ENCODE measurements around the gene NT5DC4.

The NT5DC4 gene

GRCh38 chr2:112688086-112688880, 32.5 kb upstream of the NT5DC4 start:
- no peaks in the 10 kb centered on the region for H3K9me3 Mint-ChIP-seq
- no peak for DNase-seq (ENCODE audit: low spot score in 2 of 2)
- H3K4me3 Mint-ChIP-seq: no peak overlapping the region
- ATAC-seq (replicated peaks; ENCODE audit: extremely low read depth, poor library complexity, severe bottlenecking): no peak
- peaks cover 42% of the 10 kb centered on the region for H3K4me1 Mint-ChIP-seq
- H3K36me3 Mint-ChIP-seq (ENCODE audit: insufficient read depth): peaks cover 2% of the 10 kb centered on the region
- no peak overlapping the region for H3K27ac Mint-ChIP-seq (ENCODE audit: low read depth)
- no peaks in the 10 kb centered on the region for H3K27me3 Mint-ChIP-seq

GRCh38 chr2:112690853-112691401, 29.9 kb upstream of the NT5DC4 start:
- peaks cover 2% of the 10 kb centered on the region for H3K36me3 Mint-ChIP-seq (ENCODE audit: insufficient read depth)
- no peaks in the 10 kb centered on the region for H3K9me3 Mint-ChIP-seq
- H3K27ac Mint-ChIP-seq (ENCODE audit: low read depth): peak overlapping the region; percentile 30
- H3K4me1 Mint-ChIP-seq: peaks cover 32% of the 10 kb centered on the region
- H3K4me3 Mint-ChIP-seq: no peak overlapping the region
- DNase-seq (ENCODE audit: low spot score in 2 of 2) (peak; percentile 40 to 46), ATAC-seq (replicated peaks; ENCODE audit: extremely low read depth, poor library complexity, severe bottlenecking) (peak; percentile 75)
- no peaks in the 10 kb centered on the region for H3K27me3 Mint-ChIP-seq

- peaks cover 2% of the 10 kb centered on the region for H3K36me3 Mint-ChIP-seq (ENCODE audit: insufficient read depth)
- no peaks in the 10 kb centered on the region for H3K9me3 Mint-ChIP-seq
- DNase-seq (ENCODE audit: low spot score in 2 of 2) (no peak), ATAC-seq (replicated peaks; ENCODE audit: extremely low read depth, poor library complexity, severe bottlenecking) (no peak)
- no peak overlapping the region for H3K4me3 Mint-ChIP-seq
- H3K27ac Mint-ChIP-seq (ENCODE audit: low read depth): peak overlapping the region; percentile 30
- H3K27me3 Mint-ChIP-seq: no peaks in the 10 kb centered on the region
- peaks cover 32% of the 10 kb centered on the region for H3K4me1 Mint-ChIP-seq
Observed at GRCh38 chr2:112691881-112692281, 28.9 kb upstream of the NT5DC4 start.

GRCh38 chr2:112692495-112692911, 28.3 kb upstream of the NT5DC4 start:
- Mint-ChIP-seq H3K9me3 (no peaks in the 10 kb centered on the region), H3K27me3 (no peaks in the 10 kb centered on the region), H3K36me3 (ENCODE audit: insufficient read depth) (peaks cover 2% of the 10 kb centered on the region), H3K4me3 (peak overlapping the region; percentile 44), H3K27ac (ENCODE audit: low read depth) (peak overlapping the region; percentile 74), H3K4me1 (peaks cover 32% of the 10 kb centered on the region)
- ATAC-seq (replicated peaks; ENCODE audit: extremely low read depth, poor library complexity, severe bottlenecking) (peak; percentile 86), DNase-seq (ENCODE audit: low spot score in 2 of 2) (peak in 1 of 2 donors; percentile 24)

GRCh38 chr2:112692918-112693317, 27.9 kb upstream of the NT5DC4 start:
- Mint-ChIP-seq H3K4me3 (peak overlapping the region; percentile 44), H3K9me3 (no peaks in the 10 kb centered on the region), H3K4me1 (peaks cover 32% of the 10 kb centered on the region), H3K36me3 (ENCODE audit: insufficient read depth) (peaks cover 2% of the 10 kb centered on the region), H3K27ac (ENCODE audit: low read depth) (peak overlapping the region; percentile 74), H3K27me3 (no peaks in the 10 kb centered on the region)
- ATAC-seq (replicated peaks; ENCODE audit: extremely low read depth, poor library complexity, severe bottlenecking) (no peak), DNase-seq (ENCODE audit: low spot score in 2 of 2) (no peak)

GRCh38 chr2:112693596-112693995, 27.2 kb upstream of the NT5DC4 start:
- DNase-seq (ENCODE audit: low spot score in 2 of 2): no peak
- ATAC-seq (replicated peaks; ENCODE audit: extremely low read depth, poor library complexity, severe bottlenecking): no peak
- Mint-ChIP-seq H3K27me3 (no peaks in the 10 kb centered on the region), H3K27ac (ENCODE audit: low read depth) (no peak overlapping the region), H3K4me3 (no peak overlapping the region), H3K4me1 (peaks cover 32% of the 10 kb centered on the region), H3K36me3 (ENCODE audit: insufficient read depth) (peaks cover 2% of the 10 kb centered on the region), H3K9me3 (no peaks in the 10 kb centered on the region)

- H3K4me1 Mint-ChIP-seq: peaks cover 32% of the 10 kb centered on the region
Observed at GRCh38 chr2:112694182-112694581, 26.6 kb upstream of the NT5DC4 start.

GRCh38 chr2:112698834-112699515, 21.8 kb upstream of the NT5DC4 start:
- Mint-ChIP-seq H3K36me3 (ENCODE audit: insufficient read depth) (no peaks in the 10 kb centered on the region), H3K4me1 (no peaks in the 10 kb centered on the region), H3K4me3 (no peak overlapping the region), H3K27me3 (no peaks in the 10 kb centered on the region), H3K9me3 (no peaks in the 10 kb centered on the region), H3K27ac (ENCODE audit: low read depth) (no peak overlapping the region)
- DNase-seq (ENCODE audit: low spot score in 2 of 2) (no peak), ATAC-seq (replicated peaks; ENCODE audit: extremely low read depth, poor library complexity, severe bottlenecking) (no peak)

More at GRCh38 chr2:112694182-112694581, 26.6 kb upstream of the NT5DC4 start:
- Mint-ChIP-seq H3K9me3 (no peaks in the 10 kb centered on the region), H3K27ac (ENCODE audit: low read depth) (no peak overlapping the region), H3K36me3 (ENCODE audit: insufficient read depth) (peaks cover 2% of the 10 kb centered on the region), H3K27me3 (no peaks in the 10 kb centered on the region), H3K4me3 (no peak overlapping the region)
- DNase-seq (ENCODE audit: low spot score in 2 of 2): no peak
- no peak for ATAC-seq (replicated peaks; ENCODE audit: extremely low read depth, poor library complexity, severe bottlenecking)

GRCh38 chr2:112699984-112700667, 20.7 kb upstream of the NT5DC4 start:
- H3K9me3 Mint-ChIP-seq: no peaks in the 10 kb centered on the region
- H3K4me1 Mint-ChIP-seq: no peaks in the 10 kb centered on the region
- no peaks in the 10 kb centered on the region for H3K36me3 Mint-ChIP-seq (ENCODE audit: insufficient read depth)
- DNase-seq (ENCODE audit: low spot score in 2 of 2): no peak
- H3K27ac Mint-ChIP-seq (ENCODE audit: low read depth): no peak overlapping the region
- ATAC-seq (replicated peaks; ENCODE audit: extremely low read depth, poor library complexity, severe bottlenecking): no peak
- H3K27me3 Mint-ChIP-seq: no peaks in the 10 kb centered on the region
- H3K4me3 Mint-ChIP-seq: no peak overlapping the region

- Mint-ChIP-seq H3K36me3 (ENCODE audit: insufficient read depth) (no peaks in the 10 kb centered on the region), H3K27ac (ENCODE audit: low read depth) (peak overlapping the region; percentile 35), H3K4me3 (no peak overlapping the region), H3K27me3 (no peaks in the 10 kb centered on the region), H3K9me3 (no peaks in the 10 kb centered on the region), H3K4me1 (peaks cover 9% of the 10 kb centered on the region)
- DNase-seq (ENCODE audit: low spot score in 2 of 2) (no peak), ATAC-seq (replicated peaks; ENCODE audit: extremely low read depth, poor library complexity, severe bottlenecking) (no peak)
Observed at GRCh38 chr2:112701052-112701451, 19.8 kb upstream of the NT5DC4 start.

- ATAC-seq (replicated peaks; ENCODE audit: extremely low read depth, poor library complexity, severe bottlenecking): no peak
- Mint-ChIP-seq H3K4me3 (no peak overlapping the region), H3K9me3 (no peaks in the 10 kb centered on the region), H3K4me1 (peaks cover 28% of the 10 kb centered on the region), H3K27ac (ENCODE audit: low read depth) (no peak overlapping the region), H3K36me3 (ENCODE audit: insufficient read depth) (peaks cover 4% of the 10 kb centered on the region), H3K27me3 (no peaks in the 10 kb centered on the region)
- no peak for DNase-seq (ENCODE audit: low spot score in 2 of 2)
Observed at GRCh38 chr2:112703684-112704083, 17.1 kb upstream of the NT5DC4 start.

GRCh38 chr2:112705575-112705974, 15.2 kb upstream of the NT5DC4 start:
- DNase-seq (ENCODE audit: low spot score in 2 of 2) (no peak), ATAC-seq (replicated peaks; ENCODE audit: extremely low read depth, poor library complexity, severe bottlenecking) (no peak)
- Mint-ChIP-seq H3K4me3 (no peak overlapping the region), H3K4me1 (peaks cover 28% of the 10 kb centered on the region), H3K27me3 (no peaks in the 10 kb centered on the region), H3K9me3 (no peaks in the 10 kb centered on the region), H3K36me3 (ENCODE audit: insufficient read depth) (peaks cover 4% of the 10 kb centered on the region), H3K27ac (ENCODE audit: low read depth) (no peak overlapping the region)
